ENCODE results near the gene CLIP4. TPM values are rescaled to one million over a fixed set of nuclear protein-coding genes. Genes with fewer than 3 reads are reported as not detected.

Gene CLIP4
- polyA plus RNA-seq, 1 experiment = 38.8 TPM

DNA sequence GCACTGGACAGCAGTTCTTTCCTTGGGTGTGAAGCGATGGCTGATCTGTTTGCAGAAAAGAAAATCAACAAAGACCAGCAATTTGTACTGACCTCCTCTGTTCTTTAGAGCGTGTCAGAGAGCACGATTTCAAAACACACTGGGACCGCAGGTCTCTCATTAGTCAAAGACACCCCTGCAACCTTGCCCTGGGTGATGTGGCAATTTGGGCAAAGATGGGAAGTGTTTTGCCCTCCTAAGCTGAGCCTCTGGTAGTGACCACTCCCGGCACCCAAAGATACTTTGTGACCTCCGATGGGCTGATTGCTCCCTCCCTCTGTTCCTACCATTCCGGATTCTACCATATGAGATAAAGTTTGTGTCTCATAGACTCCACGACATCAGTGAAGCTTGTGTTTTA lies 18.2 kb upstream of the CLIP4 start:
- ChIA-PET CTCF (interaction anchor here (1.9 kb wide), 1 partner anchor 26 kb away, joined by 4 read pairs; no protein-coding TSS in a partner anchor), POLR2A (no interaction called here)
- no peak overlapping the region for H3K4me3 ChIP-seq (ENCODE audit: low read depth, low read length)
- no peak for TF ChIP-seq CTCF (IDR thresholded peaks at IDR 0.05; ENCODE audit: insufficient read depth, low read depth, low read length)
- DNase-seq (ENCODE audit: low read depth) = no peak
- no peaks in the 10 kb centered on the region for H3K27me3 ChIP-seq (ENCODE audit: control insufficient read depth, insufficient read depth, low read length)
- H3K36me3 ChIP-seq (ENCODE audit: control insufficient read depth, insufficient read depth, low read length) = no peaks in the 10 kb centered on the region

GRCh38 chr2:29097569-29097968 lies 17.6 kb upstream of the CLIP4 start:
- H3K36me3 ChIP-seq (ENCODE audit: control insufficient read depth, insufficient read depth, low read length) = no peaks in the 10 kb centered on the region

GRCh38 chr2:29100564-29100963 lies 14.7 kb upstream of the CLIP4 start:
- Histone ChIP-seq H3K27me3 (ENCODE audit: control insufficient read depth, insufficient read depth, low read length) (no peaks in the 10 kb centered on the region), H3K4me3 (ENCODE audit: low read depth, low read length) (no peak overlapping the region), H3K36me3 (ENCODE audit: control insufficient read depth, insufficient read depth, low read length) (no peaks in the 10 kb centered on the region)
- ChIA-PET POLR2A (no interaction called here), CTCF (no interaction called here)
- no peak for TF ChIP-seq CTCF (IDR thresholded peaks at IDR 0.05; ENCODE audit: insufficient read depth, low read depth, low read length)
- DNase-seq (ENCODE audit: low read depth) = no peak

More at GRCh38 chr2:29097569-29097968, 17.6 kb upstream of the CLIP4 start:
- ChIA-PET CTCF (interaction anchor here (1.9 kb wide), 1 partner anchor 27 kb away, joined by 4 read pairs; no protein-coding TSS in a partner anchor), POLR2A (no interaction called here)
- Histone ChIP-seq H3K4me3 (ENCODE audit: low read depth, low read length) (no peak overlapping the region), H3K27me3 (ENCODE audit: control insufficient read depth, insufficient read depth, low read length) (no peaks in the 10 kb centered on the region)
- DNase-seq (ENCODE audit: low read depth) = no peak
- no peak for TF ChIP-seq CTCF (IDR thresholded peaks at IDR 0.05; ENCODE audit: insufficient read depth, low read depth, low read length)

GRCh38 chr2:29104688-29105087 lies 10.5 kb upstream of the CLIP4 start:
- Histone ChIP-seq H3K27me3 (ENCODE audit: control insufficient read depth, insufficient read depth, low read length) (no peaks in the 10 kb centered on the region), H3K36me3 (ENCODE audit: control insufficient read depth, insufficient read depth, low read length) (no peaks in the 10 kb centered on the region), H3K4me3 (ENCODE audit: low read depth, low read length) (no peak overlapping the region)
- no peak for TF ChIP-seq CTCF (IDR thresholded peaks at IDR 0.05; ENCODE audit: insufficient read depth, low read depth, low read length)
- POLR2A ChIA-PET = no interaction called here
- CTCF ChIA-PET = interaction anchor here (2.0 kb wide), 1 partner anchor 18 kb away, joined by 5 read pairs; no protein-coding TSS in a partner anchor
- no peak for DNase-seq (ENCODE audit: low read depth)

DNA sequence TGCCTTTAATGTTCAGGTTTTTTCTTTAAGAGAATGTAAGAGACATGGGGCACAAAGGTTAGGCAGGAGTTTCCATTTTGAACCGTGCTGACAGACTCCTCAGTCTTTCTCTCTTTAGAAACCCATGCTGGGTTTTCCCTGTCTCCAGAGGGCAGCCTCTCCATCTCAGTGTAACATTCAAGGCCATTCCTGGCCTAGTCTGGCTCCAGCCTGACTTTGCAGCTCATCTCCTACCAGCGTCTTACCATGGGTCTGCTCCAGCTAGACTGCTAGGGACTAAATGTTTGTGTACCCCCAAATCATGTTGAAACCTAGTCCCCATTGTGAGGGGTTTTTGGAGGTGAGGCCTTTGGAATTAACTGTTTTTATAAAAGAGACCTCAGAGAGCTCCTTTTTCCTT lies 9.8 kb upstream of the CLIP4 start:
- ChIA-PET CTCF (interaction anchor here (2.0 kb wide), 1 partner anchor 19 kb away, joined by 5 read pairs; no protein-coding TSS in a partner anchor), POLR2A (no interaction called here)
- H3K36me3 ChIP-seq (ENCODE audit: control insufficient read depth, insufficient read depth, low read length) = no peaks in the 10 kb centered on the region
- no peak for TF ChIP-seq CTCF (IDR thresholded peaks at IDR 0.05; ENCODE audit: insufficient read depth, low read depth, low read length)
- DNase-seq (ENCODE audit: low read depth) = no peak
- H3K27me3 ChIP-seq (ENCODE audit: control insufficient read depth, insufficient read depth, low read length) = no peaks in the 10 kb centered on the region
- no peak overlapping the region for H3K4me3 ChIP-seq (ENCODE audit: low read depth, low read length)
